ENCODE results near the gene TRPM4.
"Not testable (repeated sequence)": the region's sequence is repeated elsewhere in the genome, so short reads cannot be mapped to it uniquely, and the experiment has no call there.

Gene TRPM4

GRCh38 chr19:49200238-49200862 lies 42.8 kb downstream of the TRPM4 start:
- Histone ChIP-seq H3K9me3 (ENCODE audit: control insufficient read depth in 1 of 2, low read length in 2 of 2) (no peaks in the 10 kb centered on the region), H3K4me3 (ENCODE audit: low read depth in 1 of 2, low read length in 2 of 2) (no peak overlapping the region), H3K36me3 (ENCODE audit: control insufficient read depth in 1 of 2, insufficient read depth in 2 of 2, low read length in 2 of 2) (peaks cover 17 to 27% of the 10 kb centered on the region in 2 donors), H3K4me1 (ENCODE audit: control insufficient read depth in 1 of 2, insufficient read depth in 2 of 2, low read length in 2 of 2) (peaks cover 0 to 3% of the 10 kb centered on the region in 2 donors), H3K27me3 (ENCODE audit: low read depth, low read length) (no peaks in the 10 kb centered on the region), H3K27ac (ENCODE audit: low read length) (no peak overlapping the region)

GRCh38 chr19:49201042-49201441 lies 43.5 kb downstream of the TRPM4 start:
- Histone ChIP-seq H3K9me3 (ENCODE audit: control insufficient read depth in 1 of 2, low read length in 2 of 2) (no peaks in the 10 kb centered on the region), H3K4me3 (ENCODE audit: low read depth in 1 of 2, low read length in 2 of 2) (no peak overlapping the region), H3K27me3 (ENCODE audit: low read depth, low read length) (no peaks in the 10 kb centered on the region), H3K27ac (ENCODE audit: low read length) (no peak overlapping the region), H3K4me1 (ENCODE audit: control insufficient read depth in 1 of 2, insufficient read depth in 2 of 2, low read length in 2 of 2) (peaks cover 0 to 3% of the 10 kb centered on the region in 2 donors), H3K36me3 (ENCODE audit: control insufficient read depth in 1 of 2, insufficient read depth in 2 of 2, low read length in 2 of 2) (peaks cover 17 to 33% of the 10 kb centered on the region in 2 donors)

GRCh38 chr19:49205114-49205513 lies 47.5 kb downstream of the TRPM4 start:
- H3K9me3 ChIP-seq (ENCODE audit: control insufficient read depth in 1 of 2, low read length in 2 of 2), result no peaks in the 10 kb centered on the region
- H3K27ac ChIP-seq (ENCODE audit: low read length), result no peak overlapping the region
- H3K36me3 ChIP-seq (ENCODE audit: control insufficient read depth in 1 of 2, insufficient read depth in 2 of 2, low read length in 2 of 2), result peaks cover 21 to 30% of the 10 kb centered on the region in 2 donors
- no peak overlapping the region for H3K4me3 ChIP-seq (ENCODE audit: low read depth in 1 of 2, low read length in 2 of 2)
- peaks cover 0 to 5% of the 10 kb centered on the region in 2 donors for H3K4me1 ChIP-seq (ENCODE audit: control insufficient read depth in 1 of 2, insufficient read depth in 2 of 2, low read length in 2 of 2)
- no peaks in the 10 kb centered on the region for H3K27me3 ChIP-seq (ENCODE audit: low read depth, low read length)

- peaks cover 17 to 18% of the 10 kb centered on the region in 2 donors for H3K36me3 ChIP-seq (ENCODE audit: control insufficient read depth in 1 of 2, insufficient read depth in 2 of 2, low read length in 2 of 2)
- not testable (repeated sequence) for H3K27ac ChIP-seq (ENCODE audit: low read length); H3K27me3 ChIP-seq (ENCODE audit: low read depth, low read length); H3K4me1 ChIP-seq (ENCODE audit: control insufficient read depth in 1 of 2, insufficient read depth in 2 of 2, low read length in 2 of 2); H3K9me3 ChIP-seq (ENCODE audit: control insufficient read depth in 1 of 2, low read length in 2 of 2); H3K4me3 ChIP-seq (ENCODE audit: low read depth in 1 of 2, low read length in 2 of 2)
Observed at GRCh38 chr19:49209502-49209901, 51.9 kb downstream of the TRPM4 start.

GRCh38 chr19:49210108-49210900 lies 52.7 kb downstream of the TRPM4 start:
- peak overlapping the region; percentile 7 to 42 for H3K4me3 ChIP-seq (ENCODE audit: low read depth in 1 of 2, low read length in 2 of 2)
- H3K4me1 ChIP-seq (ENCODE audit: control insufficient read depth in 1 of 2, insufficient read depth in 2 of 2, low read length in 2 of 2), result peaks cover 0 to 5% of the 10 kb centered on the region in 2 donors
- H3K27ac ChIP-seq (ENCODE audit: low read length), result no peak overlapping the region

GRCh38 chr19:49210901-49211451 lies 53.4 kb downstream of the TRPM4 start:
- H3K4me1 ChIP-seq (ENCODE audit: control insufficient read depth in 1 of 2, insufficient read depth in 2 of 2, low read length in 2 of 2), result peaks cover 0 to 5% of the 10 kb centered on the region in 2 donors
- H3K4me3 ChIP-seq (ENCODE audit: low read depth in 1 of 2, low read length in 2 of 2), result peak overlapping the region; percentile 7 to 42
- no peaks in the 10 kb centered on the region for H3K9me3 ChIP-seq (ENCODE audit: control insufficient read depth in 1 of 2, low read length in 2 of 2)
- H3K27me3 ChIP-seq (ENCODE audit: low read depth, low read length), result no peaks in the 10 kb centered on the region
- no peak overlapping the region for H3K27ac ChIP-seq (ENCODE audit: low read length)
- peaks cover 8 to 13% of the 10 kb centered on the region in 2 donors for H3K36me3 ChIP-seq (ENCODE audit: control insufficient read depth in 1 of 2, insufficient read depth in 2 of 2, low read length in 2 of 2)

More at GRCh38 chr19:49210108-49210900, 52.7 kb downstream of the TRPM4 start:
- Histone ChIP-seq H3K27me3 (ENCODE audit: low read depth, low read length) (no peaks in the 10 kb centered on the region), H3K36me3 (ENCODE audit: control insufficient read depth in 1 of 2, insufficient read depth in 2 of 2, low read length in 2 of 2) (peaks cover 13% of the 10 kb centered on the region in 2 donors), H3K9me3 (ENCODE audit: control insufficient read depth in 1 of 2, low read length in 2 of 2) (no peaks in the 10 kb centered on the region)

GRCh38 chr19:49212016-49212701 lies 54.6 kb downstream of the TRPM4 start:
- no peaks in the 10 kb centered on the region for H3K27me3 ChIP-seq (ENCODE audit: low read depth, low read length)
- no peaks in the 10 kb centered on the region for H3K9me3 ChIP-seq (ENCODE audit: control insufficient read depth in 1 of 2, low read length in 2 of 2)
- peaks cover 0 to 5% of the 10 kb centered on the region in 2 donors for H3K4me1 ChIP-seq (ENCODE audit: control insufficient read depth in 1 of 2, insufficient read depth in 2 of 2, low read length in 2 of 2)
- no peak overlapping the region for H3K27ac ChIP-seq (ENCODE audit: low read length)
- H3K4me3 ChIP-seq (ENCODE audit: low read depth in 1 of 2, low read length in 2 of 2), result no peak overlapping the region
- peaks cover 7 to 9% of the 10 kb centered on the region in 2 donors for H3K36me3 ChIP-seq (ENCODE audit: control insufficient read depth in 1 of 2, insufficient read depth in 2 of 2, low read length in 2 of 2)

- no peaks in the 10 kb centered on the region for H3K27me3 ChIP-seq (ENCODE audit: low read depth, low read length)
- peaks cover 7 to 9% of the 10 kb centered on the region in 2 donors for H3K36me3 ChIP-seq (ENCODE audit: control insufficient read depth in 1 of 2, insufficient read depth in 2 of 2, low read length in 2 of 2)
- no peak overlapping the region for H3K27ac ChIP-seq (ENCODE audit: low read length)
- H3K9me3 ChIP-seq (ENCODE audit: control insufficient read depth in 1 of 2, low read length in 2 of 2), result no peaks in the 10 kb centered on the region
- no peaks in the 10 kb centered on the region for H3K4me1 ChIP-seq (ENCODE audit: control insufficient read depth in 1 of 2, insufficient read depth in 2 of 2, low read length in 2 of 2)
- no peak overlapping the region for H3K4me3 ChIP-seq (ENCODE audit: low read depth in 1 of 2, low read length in 2 of 2)
Observed at GRCh38 chr19:49213791-49214190, 56.2 kb downstream of the TRPM4 start.

- H3K27ac ChIP-seq (ENCODE audit: low read length), result no peak overlapping the region
- no peaks in the 10 kb centered on the region for H3K27me3 ChIP-seq (ENCODE audit: low read depth, low read length)
- H3K9me3 ChIP-seq (ENCODE audit: control insufficient read depth in 1 of 2, low read length in 2 of 2), result no peaks in the 10 kb centered on the region
Observed at GRCh38 chr19:49214701-49215100, 57.1 kb downstream of the TRPM4 start.

GRCh38 chr19:49216071-49216470 lies 58.5 kb downstream of the TRPM4 start:
- Histone ChIP-seq H3K27ac (ENCODE audit: low read length) (no peak overlapping the region), H3K9me3 (ENCODE audit: control insufficient read depth in 1 of 2, low read length in 2 of 2) (no peaks in the 10 kb centered on the region), H3K36me3 (ENCODE audit: control insufficient read depth in 1 of 2, insufficient read depth in 2 of 2, low read length in 2 of 2) (peaks cover 7 to 9% of the 10 kb centered on the region in 2 donors), H3K4me3 (ENCODE audit: low read depth in 1 of 2, low read length in 2 of 2) (no peak overlapping the region), H3K4me1 (ENCODE audit: control insufficient read depth in 1 of 2, insufficient read depth in 2 of 2, low read length in 2 of 2) (no peaks in the 10 kb centered on the region), H3K27me3 (ENCODE audit: low read depth, low read length) (no peaks in the 10 kb centered on the region)

More at GRCh38 chr19:49214701-49215100, 57.1 kb downstream of the TRPM4 start:
- no peak overlapping the region for H3K4me3 ChIP-seq (ENCODE audit: low read depth in 1 of 2, low read length in 2 of 2)
- no peaks in the 10 kb centered on the region for H3K4me1 ChIP-seq (ENCODE audit: control insufficient read depth in 1 of 2, insufficient read depth in 2 of 2, low read length in 2 of 2)
- H3K36me3 ChIP-seq (ENCODE audit: control insufficient read depth in 1 of 2, insufficient read depth in 2 of 2, low read length in 2 of 2), result peaks cover 7 to 9% of the 10 kb centered on the region in 2 donors

- Histone ChIP-seq H3K27ac (ENCODE audit: low read length) (no peak overlapping the region), H3K4me3 (ENCODE audit: low read depth in 1 of 2, low read length in 2 of 2) (no peak overlapping the region), H3K36me3 (ENCODE audit: control insufficient read depth in 1 of 2, insufficient read depth in 2 of 2, low read length in 2 of 2) (no peaks in the 10 kb centered on the region), H3K9me3 (ENCODE audit: control insufficient read depth in 1 of 2, low read length in 2 of 2) (no peaks in the 10 kb centered on the region), H3K4me1 (ENCODE audit: control insufficient read depth in 1 of 2, insufficient read depth in 2 of 2, low read length in 2 of 2) (no peaks in the 10 kb centered on the region), H3K27me3 (ENCODE audit: low read depth, low read length) (no peaks in the 10 kb centered on the region)
Observed at GRCh38 chr19:49217382-49217781, 59.8 kb downstream of the TRPM4 start.

Measured in muscle layer of duodenum (tissue), 2 donors.